Eye (tissue), 1 donor: Measurements from ENCODE around the gene ZNF397.

Experiments
- DNase-seq: peaks from one replicate; pipeline ENCODE4 v3.0.0-alpha.2; 2015

ZNF397 gene

DNA sequence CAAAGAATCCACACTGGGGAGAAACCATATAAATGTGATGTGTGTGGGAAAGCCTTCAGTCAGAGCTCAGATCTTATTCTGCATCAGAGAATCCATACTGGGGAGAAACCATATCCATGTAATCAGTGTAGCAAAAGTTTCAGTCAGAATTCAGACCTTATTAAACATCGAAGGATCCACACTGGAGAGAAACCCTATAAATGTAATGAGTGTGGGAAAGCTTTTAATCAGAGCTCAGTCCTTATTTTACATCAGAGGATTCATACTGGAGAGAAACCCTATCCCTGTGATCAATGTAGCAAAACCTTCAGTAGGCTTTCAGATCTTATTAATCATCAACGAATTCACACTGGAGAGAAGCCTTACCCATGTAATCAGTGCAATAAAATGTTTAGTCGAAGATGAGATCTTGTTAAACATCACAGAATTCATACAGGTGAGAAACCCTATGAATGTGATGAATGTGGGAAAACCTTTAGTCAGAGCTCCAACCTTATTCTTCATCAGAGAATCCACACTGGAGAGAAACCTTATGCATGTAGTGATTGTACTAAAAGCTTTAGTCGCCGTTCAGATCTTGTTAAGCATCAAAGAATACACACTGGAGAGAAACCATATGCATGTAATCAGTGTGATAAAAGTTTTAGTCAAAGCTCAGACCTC lies 65.9 kb downstream of the ZNF397 start:
- DNase-seq = no peak
